Stimulated activated CD4-positive, alpha-beta T cell treated with anti-CD3 and anti-CD28 coated beads, Interleukin-4, amount 100 ng/mL, for 1 hour (primary cell): Measurements from ENCODE around the gene DHRS7B.
"Not testable (repeated sequence)": the region's sequence is repeated elsewhere in the genome, so short reads cannot be mapped to it uniquely, and the experiment has no call there.

ENCODE experiments used
- DNase-seq: peaks from one replicate; pipeline ENCODE4 v3.0.0-alpha.2; 2020

DHRS7B gene

GRCh38 chr17:21113049-21113690 is 13.6 kb upstream of the DHRS7B start:
- DNase-seq, result no peak

GRCh38 chr17:21113716-21114115 is 13.0 kb upstream of the DHRS7B start:
- no peak for DNase-seq

- DNase-seq, result not testable (repeated sequence)
Observed at GRCh38 chr17:21114791-21115190, 12.0 kb upstream of the DHRS7B start.

GRCh38 chr17:21119247-21119918 is 7.4 kb upstream of the DHRS7B start:
- peak; percentile 64 for DNase-seq

GRCh38 chr17:21119919-21120249 is 6.9 kb upstream of the DHRS7B start:
- DNase-seq, result no peak

GRCh38 chr17:21124086-21124485 is 2.7 kb upstream of the DHRS7B start:
- no peak for DNase-seq

- DNase-seq, result not testable (repeated sequence)
Observed at GRCh38 chr17:21124517-21124916, 2.2 kb upstream of the DHRS7B start.

- DNase-seq, result peak; percentile 43
Observed at GRCh38 chr17:21125862-21126261, 902 bp upstream of the DHRS7B start.

GRCh38 chr17:21127509-21128077 is 829 bp downstream of the DHRS7B start:
- DNase-seq, result no peak

- no peak for DNase-seq
Observed at GRCh38 chr17:21129023-21129681, 2.4 kb downstream of the DHRS7B start.

- no peak for DNase-seq
Observed at GRCh38 chr17:21131137-21131536, 4.4 kb downstream of the DHRS7B start.

GRCh38 chr17:21132428-21132827 is 5.7 kb downstream of the DHRS7B start:
- no peak for DNase-seq

- DNase-seq, result no peak
Observed at GRCh38 chr17:21134559-21134958, 7.8 kb downstream of the DHRS7B start.

- DNase-seq, result no peak
Observed at GRCh38 chr17:21140911-21141310, 14.1 kb downstream of the DHRS7B start.

- DNase-seq, result no peak
Observed at GRCh38 chr17:21141331-21141730, 14.6 kb downstream of the DHRS7B start.

- DNase-seq, result not testable (repeated sequence)
Observed at GRCh38 chr17:21142065-21142464, 15.3 kb downstream of the DHRS7B start.

- DNase-seq, result no peak
Observed at GRCh38 chr17:21143695-21144094, 16.9 kb downstream of the DHRS7B start.

- DNase-seq, result not testable (repeated sequence)
Observed at GRCh38 chr17:21144299-21144698, 17.5 kb downstream of the DHRS7B start.

GRCh38 chr17:21146362-21147015 is 19.7 kb downstream of the DHRS7B start:
- no peak for DNase-seq

- DNase-seq, result no peak
Observed at GRCh38 chr17:21149621-21150020, 22.9 kb downstream of the DHRS7B start.

- DNase-seq, result no peak
Observed at GRCh38 chr17:21152731-21153130, 26.0 kb downstream of the DHRS7B start.

- no peak for DNase-seq
Observed at GRCh38 chr17:21157586-21158370, 31.0 kb downstream of the DHRS7B start.

- no peak for DNase-seq
Observed at GRCh38 chr17:21160401-21160800, 33.6 kb downstream of the DHRS7B start.
